Heart left ventricle (tissue), 13 donors: ENCODE results near the gene ABLIM2.

Source experiments
- CTCF ChIP-seq, 12 donors: fragments of 200-600 bp; sonication (generic) in 4 of 12; IDR thresholded peaks; one replicate each; pipeline versions ENCODE4 v1.5.0 to v1.8.0; 2018 to 2022; ENCODE audit warnings: antibody characterized with exemption in 12 of 12, mild to moderate bottlenecking in 5 of 12
- POLR2A ChIP-seq, 2 donors: fragments of 450-650 bp; IDR thresholded peaks; one replicate each; pipeline ENCODE4 v1.6.1; 2017; ENCODE audit warnings: antibody characterized with exemption in 2 of 2, mild to moderate bottlenecking in 2 of 2, moderate library complexity in 2 of 2
- donor health status: ischemic (EF 13 %, LVEDD 7.1; RV severe dilation, severe dysfunction).
- donor health status: DM: no; HTN: yes; CAD: no.
- donor health status: DM: no; HTN: no; CAD: no.
- donor health status: ischemic (EF 25% LVEDD 6.9; RV normal size, moderate dysfunction).
- donor health status: ischemic (EF 25% LVEDD 5.7; RV mildly dilated, moderate dysfunction).
- donor health status: ischemic (EF 35%, LVEDD 5.7; RV mildly dilated, moderate dysfunction).
- donor health status: nonischemic (EF 11% LVEDD 7.7; RV severe dilation, severe dysfunction).
- donor health status: DM: yes; HTN: yes; CAD: no.
- donor health status: PGD.
- donor health status: ischemic (EF 29% LVEDD 5.4; RV normal size, mild dysfunction).
- donor health status: nonischemic (EF 23%, LVEDD 6.1; RV moderate dilation, normal function).

GRCh38 chr4:7981738-7982394 lies 176.7 kb downstream of the ABLIM2 start:
- no peak for TF ChIP-seq CTCF (IDR thresholded peaks at IDR 0.05)
- no peak for TF ChIP-seq POLR2A (IDR thresholded peaks at IDR 0.05)
